NCI-H187 (cell line): ENCODE results near the gene ADORA1.

Source experiments
- DNase-seq, 2 experiments: peaks; one replicate each; lab custom pipeline; 2025; lab: John Stamatoyannopoulos, UW

ADORA1 gene

GRCh38 chr1:203173011-203173555 is 45.6 kb downstream of the ADORA1 start:
- no peak for DNase-seq

- DNase-seq, result no peak
Measured at GRCh38 chr1:203173566-203173965, 46.0 kb downstream of the ADORA1 start.

- no peak for DNase-seq
Measured at GRCh38 chr1:203174324-203174985, 46.9 kb downstream of the ADORA1 start.

GRCh38 chr1:203175237-203175826 is 47.8 kb downstream of the ADORA1 start, which contains the start of gene MYBPH:
Gene MYBPH, minus strand, starts transcription at chr1:203175826. Its CDS starts 71 bp downstream, at chr1:203175755.
- DNase-seq, result no peak

- no peak for DNase-seq
Measured at GRCh38 chr1:203175827-203176241, 48.3 kb downstream of the ADORA1 start.

GRCh38 chr1:203176273-203177035 is 48.9 kb downstream of the ADORA1 start:
- DNase-seq, result no peak

- no peak for DNase-seq
Measured at GRCh38 chr1:203177036-203177405, 49.5 kb downstream of the ADORA1 start.

GRCh38 chr1:203177470-203178039 is 50.0 kb downstream of the ADORA1 start:
- DNase-seq, result no peak

- no peak for DNase-seq
Measured at GRCh38 chr1:203178083-203178482, 50.6 kb downstream of the ADORA1 start.

GRCh38 chr1:203178821-203179666 is 51.5 kb downstream of the ADORA1 start:
- no peak for DNase-seq

GRCh38 chr1:203179667-203180005 is 52.1 kb downstream of the ADORA1 start:
- no peak for DNase-seq

- DNase-seq, result no peak
Measured at GRCh38 chr1:203180611-203181330, 53.2 kb downstream of the ADORA1 start.

- no peak for DNase-seq
Measured at GRCh38 chr1:203181586-203182386, 54.3 kb downstream of the ADORA1 start.

- DNase-seq, result no peak
Measured at GRCh38 chr1:203182387-203182953, 54.9 kb downstream of the ADORA1 start.

GRCh38 chr1:203183828-203184227 is 56.3 kb downstream of the ADORA1 start:
- DNase-seq, result no peak

GRCh38 chr1:203184467-203184866 is 56.9 kb downstream of the ADORA1 start:
- DNase-seq, result no peak

- DNase-seq, result no peak
Measured at GRCh38 chr1:203185061-203185461, 57.5 kb downstream of the ADORA1 start.

- DNase-seq, result no peak
Measured at GRCh38 chr1:203185585-203185984, 58.1 kb downstream of the ADORA1 start.

GRCh38 chr1:203186091-203186445 is 58.5 kb downstream of the ADORA1 start:
- DNase-seq, result no peak
